Measurements from ENCODE around the gene MCMBP. TPM values are rescaled to one million over a fixed set of nuclear protein-coding genes. Genes with fewer than 3 reads are reported as not detected.

Gene MCMBP
- polyA plus RNA-seq, 1 donor (not counting 4 experiments of a cell fraction or from before 2014, with no cell fraction given) = 74.4 TPM

GRCh38 chr10:119858063-119858462, 14.6 kb downstream of the MCMBP start:
- no peaks in the 10 kb centered on the region for H3K27me3 ChIP-seq (ENCODE audit: control insufficient read depth, extremely low read depth, insufficient read depth, low read length)

GRCh38 chr10:119853574-119853973, 19.1 kb downstream of the MCMBP start:
- H3K27ac ChIP-seq (ENCODE audit: control insufficient read depth, insufficient read depth, low read length) = no peak overlapping the region
- no peak for TF ChIP-seq CTCF (optimal IDR thresholded peaks at IDR 0.05 in 1 of 3, IDR thresholded peaks at IDR 0.05 in 1 of 3, conservative IDR thresholded peaks at IDR 0.05 in 1 of 3; ENCODE audit: extremely low read depth in 1 of 3, insufficient read depth in 2 of 3, low read length in 3 of 3)
- no peak for TF ChIP-seq EZH2 (IDR thresholded peaks at IDR 0.05; ENCODE audit: low read length)
- H3K79me2 ChIP-seq (ENCODE audit: control insufficient read depth, insufficient read depth, low read length) = peaks cover 13% of the 10 kb centered on the region
- FAIRE-seq = no peak
- H3K9me1 ChIP-seq (ENCODE audit: control insufficient read depth, extremely low read depth, insufficient read depth, low read length) = no peaks in the 10 kb centered on the region
- H3K27me3 ChIP-seq (ENCODE audit: control insufficient read depth, extremely low read depth, insufficient read depth, low read length) = no peaks in the 10 kb centered on the region
- H2AFZ ChIP-seq (ENCODE audit: control insufficient read depth, low read length) = no peak overlapping the region
- peaks cover 14% of the 10 kb centered on the region for H3K4me1 ChIP-seq (ENCODE audit: control insufficient read depth, extremely low read depth, insufficient read depth, low read length)
- H3K4me2 ChIP-seq (ENCODE audit: control insufficient read depth, extremely low read depth, insufficient read depth, low read depth, low read length) = no peak overlapping the region
- H4K20me1 ChIP-seq (ENCODE audit: control insufficient read depth, extremely low read depth, insufficient read depth, low read length) = peaks cover 3% of the 10 kb centered on the region
- H3K36me3 ChIP-seq (ENCODE audit: control insufficient read depth in 2 of 2, extremely low read depth in 1 of 2, insufficient read depth in 2 of 2, low read length in 2 of 2) = peaks cover 4 to 31% of the 10 kb centered on the region in 2 experiments
- no peak for DNase-seq (ENCODE audit: low read depth, low spot score)
- H3K9ac ChIP-seq (ENCODE audit: control insufficient read depth, extremely low read depth, insufficient read depth, low read length) = no peak overlapping the region
- H3K9me3 ChIP-seq (ENCODE audit: control insufficient read depth, low read depth, low read length) = no peaks in the 10 kb centered on the region
- no peak overlapping the region for H3K4me3 ChIP-seq (ENCODE audit: control insufficient read depth in 2 of 3, extremely low read depth in 1 of 3, insufficient read depth in 2 of 3, low read depth in 1 of 3, low read length in 3 of 3)
- dilution Hi-C loops (cut with MboI; ENCODE audit: extremely low pct_ligation_motif_present, low sequenced_read_pairs) = no loop called here

More at GRCh38 chr10:119858063-119858462, 14.6 kb downstream of the MCMBP start:
- dilution Hi-C loops (cut with MboI; ENCODE audit: extremely low pct_ligation_motif_present, low sequenced_read_pairs) = no loop called here
- no peaks in the 10 kb centered on the region for H3K9me3 ChIP-seq (ENCODE audit: control insufficient read depth, low read depth, low read length)
- H2AFZ ChIP-seq (ENCODE audit: control insufficient read depth, low read length) = no peak overlapping the region
- H3K36me3 ChIP-seq (ENCODE audit: control insufficient read depth in 2 of 2, extremely low read depth in 1 of 2, insufficient read depth in 2 of 2, low read length in 2 of 2) = peaks cover 4 to 21% of the 10 kb centered on the region in 2 experiments
- no peak overlapping the region for H3K4me3 ChIP-seq (ENCODE audit: control insufficient read depth in 2 of 3, extremely low read depth in 1 of 3, insufficient read depth in 2 of 3, low read depth in 1 of 3, low read length in 3 of 3)
- no peak overlapping the region for H3K9ac ChIP-seq (ENCODE audit: control insufficient read depth, extremely low read depth, insufficient read depth, low read length)
- H3K27ac ChIP-seq (ENCODE audit: control insufficient read depth, insufficient read depth, low read length) = no peak overlapping the region
- H3K9me1 ChIP-seq (ENCODE audit: control insufficient read depth, extremely low read depth, insufficient read depth, low read length) = no peaks in the 10 kb centered on the region
- DNase-seq (ENCODE audit: low read depth, low spot score) (no peak), FAIRE-seq (no peak)
- peaks cover 52% of the 10 kb centered on the region for H3K79me2 ChIP-seq (ENCODE audit: control insufficient read depth, insufficient read depth, low read length)
- H3K4me2 ChIP-seq (ENCODE audit: control insufficient read depth, extremely low read depth, insufficient read depth, low read depth, low read length) = no peak overlapping the region
- TF ChIP-seq EZH2 (IDR thresholded peaks at IDR 0.05; ENCODE audit: low read length) (no peak), CTCF (optimal IDR thresholded peaks at IDR 0.05 in 1 of 3, IDR thresholded peaks at IDR 0.05 in 1 of 3, conservative IDR thresholded peaks at IDR 0.05 in 1 of 3; ENCODE audit: extremely low read depth in 1 of 3, insufficient read depth in 2 of 3, low read length in 3 of 3) (no peak)
- peaks cover 3% of the 10 kb centered on the region for H3K4me1 ChIP-seq (ENCODE audit: control insufficient read depth, extremely low read depth, insufficient read depth, low read length)
- peaks cover 3% of the 10 kb centered on the region for H4K20me1 ChIP-seq (ENCODE audit: control insufficient read depth, extremely low read depth, insufficient read depth, low read length)
